A549 (cell line): ENCODE data around the gene UST. TPM values are rescaled to one million over a fixed set of nuclear protein-coding genes. Genes with fewer than 3 reads are reported as not detected.

Experiments used
- ATAC-seq, 2 experiments: fragments of 200-7000 bp in 1 of 2; fragments of >200 bp in 1 of 2; cut with Nextera tagmentation in 1 of 2; cut with Tn5 transposase in 1 of 2; 3 replicates each; pipeline versions ENCODE4 v1.8.0 to v1.9.1; 2018 to 2020; ENCODE audit warnings: mild to moderate bottlenecking in 1 of 2, moderate library complexity in 1 of 2
- CTCF ChIA-PET: fragments of 300-600 bp; sonication (Branson Sonifier 250); formaldehyde crosslinking; extraction: SDS; loops from one replicate; lab custom pipeline; 2021; ENCODE audit warnings: antibody characterized with exemption, inconsistent platforms; lab: Yijun Ruan, JAX
- POLR2A ChIA-PET: fragments of 350-600 bp; formaldehyde crosslinking; extraction: SDS; loops from one replicate; lab custom pipeline; 2021; ENCODE audit warnings: antibody characterized with exemption, inconsistent platforms; lab: Yijun Ruan, JAX
- DNase-seq, 2 experiments: peaks; one replicate each; pipeline versions ENCODE4 v3.0.0 to v3.0.0-alpha.2; 2011 to 2016; ENCODE audit warnings: low read depth in 1 of 2, low spot score in 1 of 2
- FAIRE-seq: peaks from 2 replicates; lab custom pipeline; 2011; peaks lifted over from hg19 to GRCh38; lab: Jason Lieb, UNC
- H3K27ac ChIP-seq, 2 experiments: fragments of >200 bp; sonication (Bioruptor Twin); formaldehyde crosslinking; 3 replicates each; pipeline ENCODE4 v1.5.1; 2016 to 2017
- H3K4me1 ChIP-seq: fragments of >200 bp; sonication (Bioruptor Twin); formaldehyde crosslinking; 3 replicates; pipeline ENCODE4 v1.6.1; 2016
- H3K4me2 ChIP-seq: fragments of >200 bp; sonication (Bioruptor Twin); formaldehyde crosslinking; 3 replicates; pipeline ENCODE4 v1.6.1; 2016
- H3K4me3 ChIP-seq: fragments of >200 bp; sonication (Bioruptor Twin); formaldehyde crosslinking; 3 replicates; pipeline ENCODE4 v1.5.1; 2016
- H3K9me3 ChIP-seq: fragments of >200 bp; sonication (Bioruptor Twin); formaldehyde crosslinking; 3 replicates; pipeline ENCODE4 v1.6.1; 2016
- BCL3 ChIP-seq: fragments of >200 bp; sonication (Bioruptor Twin); formaldehyde crosslinking; IDR thresholded peaks from 3 replicates; pipeline ENCODE4 v1.6.1; 2016
- CBX2 ChIP-seq: fragments of 200-600 bp; sonication (generic); IDR thresholded peaks from 2 replicates; pipeline ENCODE4 v1.6.1; 2016; ENCODE audit warnings: low read depth, mild to moderate bottlenecking, borderline replicate concordance
- CBX8 ChIP-seq: fragments of 200-600 bp; sonication (generic); IDR thresholded peaks from 2 replicates; pipeline ENCODE4 v1.6.1; 2016
- CEBPB ChIP-seq, 2 experiments: fragments of >200 bp in 1 of 2; sonication (Bioruptor Twin) in 1 of 2; formaldehyde crosslinking in 1 of 2; IDR thresholded peaks; 2 replicates each; pipeline ENCODE4 v1.6.1; 2012 to 2016
- CHD2 ChIP-seq: fragments of 150-350 bp; IDR thresholded peaks from 2 replicates; pipeline ENCODE4 v1.6.1; 2014; ENCODE audit warnings: low read length; ENCODE audit not compliant: partially characterized antibody
- CHD4 ChIP-seq: fragments of 200-600 bp; sonication (generic); IDR thresholded peaks from 2 replicates; pipeline ENCODE4 v1.6.1; 2016; ENCODE audit warnings: antibody characterized with exemption, mild to moderate bottlenecking, borderline replicate concordance
- EHF ChIP-seq: fragments of 250-450 bp; sonication (Bioruptor Pico); IDR thresholded peaks from 2 replicates; pipeline ENCODE4 v1.5.0; 2020; ENCODE audit warnings: mild to moderate bottlenecking
- EHMT2 ChIP-seq: fragments of 200-600 bp; sonication (generic); IDR thresholded peaks from 2 replicates; pipeline ENCODE4 v1.6.1; 2016; ENCODE audit warnings: antibody characterized with exemption, low read depth, mild to moderate bottlenecking, moderate library complexity
- EP300 ChIP-seq, 2 experiments: fragments of >200 bp; sonication (Bioruptor Twin); formaldehyde crosslinking; IDR thresholded peaks; 2 replicates in 1 of 2; 3 replicates in 1 of 2; pipeline ENCODE4 v1.6.1; 2016 to 2017
- ESRRA ChIP-seq: fragments of 150-350 bp; IDR thresholded peaks from 2 replicates; pipeline ENCODE4 v1.6.1; 2014; ENCODE audit warnings: mild to moderate bottlenecking, low read length, borderline replicate concordance
- FOSL2 ChIP-seq, 2 experiments: fragments of 450-650 bp in 1 of 2; fragments of >200 bp in 1 of 2; sonication (Bioruptor Twin) in 1 of 2; formaldehyde crosslinking; IDR thresholded peaks; 2 replicates each; pipeline versions ENCODE4 v1.5.0 to v1.6.1; 2016 to 2020; ENCODE audit warnings: mild to moderate bottlenecking in 1 of 2, moderate library complexity in 1 of 2
- GATA3 ChIP-seq: IDR thresholded peaks from 2 replicates; pipeline ENCODE4 v1.6.1; 2012; ENCODE audit warnings: borderline replicate concordance
- HDAC2 ChIP-seq: fragments of 200-600 bp; sonication (generic); IDR thresholded peaks from 2 replicates; pipeline ENCODE4 v1.6.1; 2016
- HES2 ChIP-seq: fragments of >200 bp; sonication (Bioruptor Twin); formaldehyde crosslinking; IDR thresholded peaks from 2 replicates; pipeline ENCODE4 v1.6.1; 2016
- HEYL ChIP-seq: fragments of 250-450 bp; sonication (Bioruptor Pico); IDR thresholded peaks from 2 replicates; pipeline ENCODE4 v1.8.0; 2021; ENCODE audit warnings: mild to moderate bottlenecking, moderate library complexity
- HOXA7 ChIP-seq: fragments of 250-450 bp; sonication (Bioruptor Pico); IDR thresholded peaks from 2 replicates; pipeline ENCODE4 v1.5.0; 2020; ENCODE audit warnings: mild to moderate bottlenecking, moderate library complexity
- HOXB13 ChIP-seq: fragments of 250-450 bp; sonication (Bioruptor Pico); IDR thresholded peaks from 2 replicates; pipeline ENCODE4 v1.5.0; 2020; ENCODE audit warnings: low read depth, mild to moderate bottlenecking, moderate library complexity
- HOXB5 ChIP-seq: fragments of 250-450 bp; sonication (Bioruptor Pico); IDR thresholded peaks from 2 replicates; pipeline ENCODE4 v1.5.0; 2020; ENCODE audit warnings: mild to moderate bottlenecking, moderate library complexity
- JUN ChIP-seq, 2 experiments: fragments of >200 bp; sonication (Bioruptor Twin); formaldehyde crosslinking; IDR thresholded peaks; 2 replicates in 1 of 2; 3 replicates in 1 of 2; pipeline ENCODE4 v1.6.1; 2016 to 2017
- JUNB ChIP-seq: fragments of >200 bp; sonication (Bioruptor Twin); formaldehyde crosslinking; IDR thresholded peaks from 2 replicates; pipeline ENCODE4 v1.6.1; 2016
- KDM1A ChIP-seq: fragments of 200-600 bp; sonication (generic); IDR thresholded peaks from 2 replicates; pipeline ENCODE4 v1.6.1; 2016; ENCODE audit warnings: low read depth, mild to moderate bottlenecking
- MAFK ChIP-seq: fragments of 450-650 bp; IDR thresholded peaks from 2 replicates; pipeline ENCODE4 v1.6.1; 2014; ENCODE audit not compliant: partially characterized antibody
- MAZ ChIP-seq: fragments of 150-350 bp; IDR thresholded peaks from 2 replicates; pipeline ENCODE4 v1.6.1; 2014; ENCODE audit warnings: antibody characterized with exemption, low read depth, low read length, borderline replicate concordance
- NFE2L2 ChIP-seq: fragments of 150-350 bp; conservative IDR thresholded peaks from 2 replicates; pipeline ENCODE4 v1.6.1; 2014; ENCODE audit warnings: low read length
- NPAS2 ChIP-seq: fragments of 250-450 bp; sonication (Bioruptor Pico); IDR thresholded peaks from 2 replicates; pipeline ENCODE4 v1.8.0; 2022; ENCODE audit warnings: mild to moderate bottlenecking, moderate library complexity, borderline replicate concordance
- PHF8 ChIP-seq: fragments of 200-600 bp; sonication (generic); IDR thresholded peaks from 2 replicates; pipeline ENCODE4 v1.6.1; 2016; ENCODE audit warnings: low read depth, mild to moderate bottlenecking, antibody characterized with exemption, moderate library complexity, borderline replicate concordance
- RAD21 ChIP-seq, 2 experiments: fragments of >200 bp in 1 of 2; sonication (Bioruptor Twin) in 1 of 2; formaldehyde crosslinking in 1 of 2; IDR thresholded peaks in 1 of 2; conservative IDR thresholded peaks in 1 of 2; 2 replicates in 1 of 2; 3 replicates in 1 of 2; pipeline ENCODE4 v1.6.1; 2012 to 2018; ENCODE audit warnings: inconsistent platforms in 1 of 2
- RARB ChIP-seq: fragments of 250-450 bp; sonication (Bioruptor Pico); IDR thresholded peaks from 2 replicates; pipeline ENCODE4 v1.8.0; 2021; ENCODE audit warnings: mild to moderate bottlenecking, moderate library complexity
- SMC3 ChIP-seq: fragments of >200 bp; sonication (Bioruptor Twin); formaldehyde crosslinking; IDR thresholded peaks from 3 replicates; pipeline ENCODE4 v1.6.1; 2018; ENCODE audit warnings: inconsistent platforms
- TP53 ChIP-seq: fragments of 250-450 bp; sonication (Bioruptor Pico); IDR thresholded peaks from 2 replicates; pipeline ENCODE4 v1.5.0; 2021; ENCODE audit warnings: mild to moderate bottlenecking, moderate library complexity
- USF2 ChIP-seq: fragments of 450-650 bp; IDR thresholded peaks from 2 replicates; pipeline ENCODE4 v1.6.1; 2014; ENCODE audit warnings: antibody characterized with exemption
- ZC3H11A ChIP-seq: fragments of 450-650 bp; IDR thresholded peaks from 2 replicates; pipeline ENCODE4 v1.6.1; 2014; ENCODE audit warnings: antibody characterized with exemption, mild to moderate bottlenecking
- ZNF302 ChIP-seq: fragments of 250-450 bp; sonication (Bioruptor Pico); IDR thresholded peaks from 2 replicates; pipeline ENCODE4 v1.9.0; 2021; ENCODE audit warnings: inconsistent platforms, mild to moderate bottlenecking, moderate library complexity
- WGBS: methylation state at CpG from one replicate; pipeline ENCODE4 v1.1.6; 2017; ENCODE audit errors: missing lambda C conversion rate; 5-methylcytosine and 5-hydroxymethylcytosine counted together
- polyA plus RNA-seq, 4 experiments: library from polyadenylated mRNA; depleted of rRNA in 3 of 4; stranded (reverse); fragments of >200 nt; fragmentation: RNase III in 1 of 4; extraction: RNeasy Plus Mini Kit Qiagen cat#74134 plus additional on column Dnase treatment in 1 of 4; gene quantifications; 2 replicates in 3 of 4; 3 replicates in 1 of 4; pipeline ENCODE4 v1.2.3, GENCODE V29; 2011 to 2017
- TF ChIP-seq, protein P1 (sequence below): fragments of 150-350 bp; IDR thresholded peaks from 2 replicates; pipeline ENCODE4 v1.6.1; 2014; ENCODE audit warnings: low read depth, mild to moderate bottlenecking, low read length

Gene UST
- polyA plus RNA-seq, 2 of the 4 experiments (the other 2 are of a cell fraction): 0.54 to 1.7 TPM

DNA sequence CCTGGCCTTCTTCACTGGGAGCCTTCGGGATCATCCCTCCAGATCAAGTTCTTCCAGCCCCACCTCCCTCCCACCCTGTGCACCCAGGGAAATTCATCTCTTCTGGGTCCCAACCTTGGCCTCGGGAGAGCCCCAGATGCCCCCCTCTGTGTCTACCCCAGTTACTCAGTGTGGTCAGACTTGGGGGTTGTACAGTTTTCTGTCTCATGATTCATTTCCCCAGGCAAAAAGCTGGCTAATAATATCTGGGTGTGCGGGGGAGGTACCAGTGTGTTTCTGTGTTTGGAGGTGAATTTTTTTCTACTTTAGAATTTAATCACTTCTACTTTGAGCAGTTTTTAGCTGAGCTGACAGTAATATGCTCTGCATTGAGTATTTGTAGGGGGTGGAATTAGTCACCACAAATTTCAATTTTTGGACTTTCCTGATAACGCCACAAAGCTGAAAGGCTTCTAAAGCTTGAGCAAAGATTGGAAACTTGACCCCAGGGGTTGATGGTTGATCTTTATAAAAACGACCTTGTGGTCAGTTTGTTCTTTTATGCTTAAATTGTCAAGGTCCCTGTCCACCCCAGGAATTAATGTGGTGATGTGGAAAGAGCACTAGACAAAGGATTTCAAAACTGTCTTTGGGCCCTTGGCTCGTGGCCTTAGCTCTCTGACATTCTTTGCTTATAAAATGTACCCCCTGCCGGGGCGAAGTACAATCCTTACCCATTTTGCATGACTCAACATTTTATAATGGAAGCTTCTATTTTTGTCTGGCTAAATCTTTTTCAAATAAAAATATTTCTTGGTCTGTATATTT is 286.0 kb downstream of the UST start:
- no peaks in the 10 kb centered on the region for H3K9me3 ChIP-seq
- H3K4me2 ChIP-seq: peak overlapping the region; percentile 99
- ChIA-PET CTCF (interaction anchor here (0.8 to 9.4 kb wide), 5 partner anchors 19 to 455 kb away, joined by 3 to 118 read pairs (median 5); no protein-coding TSS in a partner anchor), POLR2A (interaction anchor here (0.6 to 3.5 kb wide), 8 partner anchors 21 to 512 kb away, joined by 3 to 20 read pairs (median 4); partner anchors contain the start of genes PPIL4 and TAB2)
- no peak for FAIRE-seq
- H3K4me3 ChIP-seq: peak overlapping the region; percentile 40
- ATAC-seq: peak; percentile 69 to 75
- peak overlapping the region; percentile 97 to 100 for H3K27ac ChIP-seq
- TF ChIP-seq NFE2L2 (peak; percentile 81), EP300 (IDR thresholded peaks at IDR 0.05) (peak; percentile 65 to 87; a peak in 4 of 5 replicates), SMC3 (no peak), NPAS2 (no peak), KDM1A (no peak), HEYL (no peak), FOSL2 (IDR thresholded peaks at IDR 0.05) (peak; percentile 19; the same call in 1 of the 2 replicates), FOSL2 (CRISPR knock-in tag; IDR thresholded peaks at IDR 0.05) (peak; percentile 58), MAFK (peak; percentile 90), JUNB (peak; percentile 88), ESRRA (no peak), BCL3 (0 out of 3 replicates have a peak, but pooled peaks have one; percentile 37), CBX8 (no peak), RAD21 (conservative IDR thresholded peaks at IDR 0.05 in 1 of 2, IDR thresholded peaks at IDR 0.05 in 1 of 2) (peak in 1 of 2 experiments; percentile 22; a peak in 1 of 5 replicates), JUN (IDR thresholded peaks at IDR 0.05) (peak; percentile 68 to 80; a peak in 4 of 5 replicates), HOXB13 (CRISPR knock-in tag) (no peak), HOXA7 (CRISPR knock-in tag) (no peak), GATA3 (peak; percentile 66; the same call in 1 of the 2 replicates), EHMT2 (no peak), RARB (CRISPR knock-in tag) (peak; percentile 52; the same call in 1 of the 2 replicates), ZNF302 (CRISPR knock-in tag) (no peak), CHD2 (no peak), PHF8 (no peak), CHD4 (no peak), ZC3H11A (no peak), CEBPB (IDR thresholded peaks at IDR 0.05) (peak; percentile 89 to 91), HES2 (peak; percentile 55)
- H3K4me1 ChIP-seq: peaks cover 43% of the 10 kb centered on the region
- WGBS: 3% methylated on average over 8 of the region's 8 CpGs
- peak; percentile 59 to 83 for DNase-seq

GRCh38 chr6:149033454-149033853 is 286.6 kb downstream of the UST start:
- no peaks in the 10 kb centered on the region for H3K9me3 ChIP-seq
- ATAC-seq (no peak), DNase-seq (no peak), FAIRE-seq (no peak)
- TF ChIP-seq MAFK (no peak), HOXB5 (CRISPR knock-in tag) (no peak), ESRRA (no peak), KDM1A (no peak), CBX2 (no peak), SMC3 (no peak), USF2 (no peak), CHD4 (no peak), EP300 (IDR thresholded peaks at IDR 0.05) (no peak), TP53 (no peak), HDAC2 (no peak), ZC3H11A (no peak), MAZ (no peak), JUNB (no peak), CHD2 (no peak), EHF (CRISPR knock-in tag) (no peak), HEYL (no peak), HOXA7 (CRISPR knock-in tag) (no peak)
- TF ChIP-seq, protein P1, sequence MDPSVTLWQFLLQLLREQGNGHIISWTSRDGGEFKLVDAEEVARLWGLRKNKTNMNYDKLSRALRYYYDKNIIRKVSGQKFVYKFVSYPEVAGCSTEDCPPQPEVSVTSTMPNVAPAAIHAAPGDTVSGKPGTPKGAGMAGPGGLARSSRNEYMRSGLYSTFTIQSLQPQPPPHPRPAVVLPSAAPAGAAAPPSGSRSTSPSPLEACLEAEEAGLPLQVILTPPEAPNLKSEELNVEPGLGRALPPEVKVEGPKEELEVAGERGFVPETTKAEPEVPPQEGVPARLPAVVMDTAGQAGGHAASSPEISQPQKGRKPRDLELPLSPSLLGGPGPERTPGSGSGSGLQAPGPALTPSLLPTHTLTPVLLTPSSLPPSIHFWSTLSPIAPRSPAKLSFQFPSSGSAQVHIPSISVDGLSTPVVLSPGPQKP: no peak
- 50% methylated on average over 5 of the region's 5 CpGs for WGBS
- POLR2A ChIA-PET: interaction anchor here (0.9 to 3.5 kb wide), 4 partner anchors 22 to 283 kb away, joined by 3 to 20 read pairs (median 4); partner anchors contain the start of gene TAB2
- H3K4me3 ChIP-seq: no peak overlapping the region
- CTCF ChIA-PET: interaction anchor here (9.4 kb wide), 1 partner anchor 400 kb away, joined by 118 read pairs; no protein-coding TSS in a partner anchor
- H3K4me2 ChIP-seq: peak overlapping the region; percentile 99
- H3K4me1 ChIP-seq: peaks cover 43% of the 10 kb centered on the region
- H3K27ac ChIP-seq: peak overlapping the region; percentile 97 to 100
